AG04449 (cell line): Measurements from ENCODE around the gene CFAP46.

ENCODE experiments used
- CTCF ChIA-PET: fragments of 350-600 bp; formaldehyde crosslinking; extraction: SDS; loops from one replicate; lab custom pipeline; 2021; ENCODE audit warnings: antibody characterized with exemption; lab: Yijun Ruan, JAX
- POLR2A ChIA-PET: fragments of 400-600, 350-600 bp; formaldehyde crosslinking; extraction: SDS; loops from one replicate; lab custom pipeline; 2020; ENCODE audit warnings: antibody characterized with exemption, inconsistent platforms; lab: Yijun Ruan, JAX
- DNase-seq: peaks from one replicate; pipeline ENCODE4 v3.0.0-alpha.2; 2010; ENCODE audit warnings: low read depth, low spot score
- H3K4me3 ChIP-seq: 2 replicates; pipeline ENCODE4 v1.5.1; 2011; ENCODE audit warnings: low read depth, mild to moderate bottlenecking, control low read depth, low read length
- TF ChIP-seq, protein P1 (sequence below): IDR thresholded peaks from one replicate; pipeline ENCODE4 v1.5.1; 2011; ENCODE audit warnings: mild to moderate bottlenecking, moderate library complexity, low read length, control low read depth, inconsistent platforms; ENCODE audit not compliant: insufficient read depth; ENCODE audit errors: missing control alignments

Gene CFAP46

DNA sequence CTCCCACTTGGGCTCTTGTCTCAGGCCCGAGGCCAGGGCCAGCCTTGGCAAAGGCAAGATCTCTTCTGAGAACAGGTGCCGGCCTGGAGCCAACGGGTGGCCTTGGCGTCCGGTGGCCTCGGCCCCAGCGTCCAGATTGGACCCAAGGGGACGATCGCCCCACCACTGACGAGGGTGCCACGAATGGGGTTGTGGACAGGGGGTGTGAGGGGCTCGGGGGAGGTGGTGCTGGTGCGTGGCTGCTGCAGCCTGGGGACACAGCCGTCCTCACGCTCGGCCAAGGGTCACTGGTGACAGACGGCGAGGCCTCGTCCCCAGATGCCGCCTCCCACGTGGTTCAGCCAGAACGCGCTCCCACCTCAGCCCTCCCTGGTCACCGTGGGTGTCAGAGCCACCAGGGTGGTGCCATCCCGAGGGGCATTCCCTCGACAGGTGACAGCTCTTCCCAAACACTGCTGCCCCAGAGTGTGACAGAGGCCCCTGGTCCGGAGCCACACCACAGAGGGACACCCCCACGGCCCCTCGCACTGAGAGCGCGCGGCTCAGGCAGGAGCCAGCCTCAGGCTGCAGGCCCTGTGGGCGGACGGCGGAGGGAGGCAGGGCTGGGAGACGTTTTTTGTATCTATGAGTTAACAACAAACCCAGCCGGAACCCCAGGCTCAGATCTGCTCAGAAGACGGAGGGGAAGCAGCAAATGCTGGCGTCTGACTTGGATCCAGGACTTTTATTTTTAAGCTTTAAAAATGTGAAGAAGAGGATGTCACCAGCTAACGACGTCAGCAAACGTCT lies 18.5 kb upstream of the CFAP46 start:
- ChIA-PET POLR2A (no interaction called here), CTCF (no interaction called here)
- TF ChIP-seq, protein P1, sequence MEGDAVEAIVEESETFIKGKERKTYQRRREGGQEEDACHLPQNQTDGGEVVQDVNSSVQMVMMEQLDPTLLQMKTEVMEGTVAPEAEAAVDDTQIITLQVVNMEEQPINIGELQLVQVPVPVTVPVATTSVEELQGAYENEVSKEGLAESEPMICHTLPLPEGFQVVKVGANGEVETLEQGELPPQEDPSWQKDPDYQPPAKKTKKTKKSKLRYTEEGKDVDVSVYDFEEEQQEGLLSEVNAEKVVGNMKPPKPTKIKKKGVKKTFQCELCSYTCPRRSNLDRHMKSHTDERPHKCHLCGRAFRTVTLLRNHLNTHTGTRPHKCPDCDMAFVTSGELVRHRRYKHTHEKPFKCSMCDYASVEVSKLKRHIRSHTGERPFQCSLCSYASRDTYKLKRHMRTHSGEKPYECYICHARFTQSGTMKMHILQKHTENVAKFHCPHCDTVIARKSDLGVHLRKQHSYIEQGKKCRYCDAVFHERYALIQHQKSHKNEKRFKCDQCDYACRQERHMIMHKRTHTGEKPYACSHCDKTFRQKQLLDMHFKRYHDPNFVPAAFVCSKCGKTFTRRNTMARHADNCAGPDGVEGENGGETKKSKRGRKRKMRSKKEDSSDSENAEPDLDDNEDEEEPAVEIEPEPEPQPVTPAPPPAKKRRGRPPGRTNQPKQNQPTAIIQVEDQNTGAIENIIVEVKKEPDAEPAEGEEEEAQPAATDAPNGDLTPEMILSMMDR, result no peak
- no peak for DNase-seq
- no peak overlapping the region for H3K4me3 ChIP-seq

DNA sequence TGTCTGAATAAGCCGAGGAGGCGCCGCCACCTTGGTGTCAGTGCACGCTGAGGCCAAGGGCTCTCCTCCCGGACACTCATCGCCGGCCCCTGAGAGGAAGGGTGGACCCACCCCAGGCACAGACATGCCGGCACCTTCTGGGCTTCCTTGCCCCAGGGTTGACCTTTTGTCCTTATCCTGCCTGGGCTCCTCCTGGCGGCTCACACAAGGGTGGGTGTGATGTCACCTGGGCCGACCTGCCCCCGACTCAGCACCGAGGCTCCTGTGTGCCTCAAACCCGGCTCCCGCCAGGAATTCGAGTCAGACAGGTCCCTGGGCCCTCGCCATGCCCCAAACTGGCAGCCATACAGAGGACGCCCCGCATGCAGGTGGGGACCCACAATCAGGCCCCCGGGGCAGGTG lies 17.7 kb upstream of the CFAP46 start:
- ChIA-PET POLR2A (no interaction called here), CTCF (no interaction called here)
- DNase-seq, result no peak
- no peak overlapping the region for H3K4me3 ChIP-seq
- TF ChIP-seq, protein P1, result no peak

DNA sequence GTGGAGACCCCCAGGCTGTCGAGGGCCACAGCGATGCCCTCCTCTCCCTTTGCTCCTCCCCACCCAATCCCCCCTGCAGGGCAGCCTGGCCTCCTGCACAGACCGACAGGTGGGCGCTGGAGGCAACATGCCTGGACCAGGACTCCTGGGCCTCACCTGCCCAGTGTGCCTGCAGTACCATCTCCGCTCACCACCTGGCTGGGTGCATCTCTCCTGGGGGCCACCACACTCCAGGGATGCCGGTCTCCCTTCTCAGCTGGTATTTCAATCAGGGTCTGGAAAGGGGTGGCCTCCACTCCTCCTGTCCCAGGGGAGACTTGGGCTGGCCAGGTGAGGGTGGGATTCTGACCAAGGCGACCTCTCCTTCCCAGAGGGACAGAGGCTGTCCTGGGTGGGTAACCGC lies 17.2 kb upstream of the CFAP46 start:
- no peak for DNase-seq
- POLR2A ChIA-PET, result no interaction called here
- TF ChIP-seq, protein P1, result no peak
- CTCF ChIA-PET, result interaction anchor here (0.7 to 1.4 kb wide), 2 partner anchors 18 to 20 kb away, joined by 3 read pairs; no protein-coding TSS in a partner anchor
- H3K4me3 ChIP-seq, result no peak overlapping the region

DNA sequence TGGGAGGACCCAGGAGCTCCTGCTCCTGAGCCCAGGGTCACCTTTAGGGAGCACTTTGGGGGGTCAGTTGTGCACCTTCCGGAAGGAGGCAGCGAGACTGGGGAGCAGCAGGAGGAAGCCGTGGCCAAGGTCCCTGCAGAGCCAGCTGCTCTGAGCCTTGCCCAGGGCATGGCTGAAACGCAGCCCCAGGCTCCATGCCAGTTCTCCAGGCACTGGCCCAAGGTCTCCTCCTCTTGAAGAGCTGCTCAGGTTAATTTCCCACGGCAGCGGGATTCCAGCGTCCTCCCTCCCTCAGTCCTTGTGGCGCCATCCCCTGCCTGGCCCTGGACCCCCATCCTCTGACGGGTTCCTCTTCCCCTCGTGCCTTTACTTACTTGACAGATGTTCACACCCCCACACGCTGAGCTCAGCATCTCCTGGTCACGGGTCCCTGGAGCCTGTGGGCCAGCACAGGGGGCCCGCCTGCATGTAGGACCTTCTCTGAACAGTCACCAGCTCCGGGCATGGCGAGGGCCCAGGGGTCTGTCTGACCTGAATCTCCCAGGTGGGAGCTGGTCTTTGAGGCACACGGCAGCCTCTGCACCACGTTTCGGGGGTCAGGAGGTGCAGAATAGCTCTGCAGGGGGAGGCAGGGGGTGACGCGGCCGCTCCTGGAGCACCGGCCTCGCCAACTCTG lies 16.7 kb upstream of the CFAP46 start:
- TF ChIP-seq, protein P1, result no peak
- POLR2A ChIA-PET, result no interaction called here

DNA sequence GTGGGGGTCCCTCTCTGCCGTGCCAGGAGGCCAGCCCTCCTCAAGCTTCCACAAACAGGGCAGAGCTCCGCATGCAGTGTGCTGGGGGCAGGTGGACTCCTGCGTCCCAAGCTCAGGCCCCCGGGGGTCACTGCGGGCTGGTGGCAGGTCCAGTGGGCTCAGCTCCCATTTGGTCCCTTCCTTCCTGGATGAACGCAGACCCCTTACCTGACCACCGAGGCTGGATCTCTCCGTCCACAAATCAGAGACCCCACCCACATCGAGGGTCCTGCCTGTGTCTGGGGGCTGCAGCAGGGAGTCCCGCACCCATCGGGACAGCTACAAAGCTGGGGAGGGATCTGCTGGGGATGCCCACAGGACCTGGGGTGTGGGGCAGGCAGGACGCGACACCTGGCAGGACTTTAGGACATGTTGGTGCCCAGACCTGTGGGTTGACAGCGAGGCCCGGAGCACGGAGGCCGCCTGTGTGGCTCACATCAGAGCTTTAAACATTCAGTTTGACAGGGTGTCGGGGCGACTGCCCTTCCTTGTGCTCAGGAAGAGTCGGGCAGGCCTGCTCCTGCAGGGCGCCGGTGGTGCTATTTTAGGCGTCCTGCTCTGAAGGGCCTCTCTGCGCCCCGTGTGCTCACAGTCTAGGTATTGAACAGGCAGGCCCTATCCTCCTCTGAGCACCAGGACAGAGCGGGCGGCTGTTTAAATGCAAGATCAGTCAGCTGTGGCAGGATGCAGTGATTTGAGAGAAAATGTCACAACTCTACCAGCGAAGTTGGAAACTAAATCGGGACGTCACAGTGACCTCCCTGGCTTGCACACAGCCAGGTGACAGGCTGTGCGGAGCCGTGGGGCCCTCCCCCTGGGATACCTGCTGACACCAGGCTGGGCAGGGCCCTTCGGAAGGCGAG lies 15.9 kb upstream of the CFAP46 start:
- no peak for DNase-seq
- CTCF ChIA-PET, result interaction anchor here (1.4 kb wide), 1 partner anchor 18 kb away, joined by 3 read pairs; no protein-coding TSS in a partner anchor
- H3K4me3 ChIP-seq, result no peak overlapping the region
- TF ChIP-seq, protein P1, result no peak
- POLR2A ChIA-PET, result no interaction called here

More for the DNA sequence above, 16.7 kb upstream of the CFAP46 start:
- no peak for DNase-seq
- no peak overlapping the region for H3K4me3 ChIP-seq
- CTCF ChIA-PET, result interaction anchor here (0.7 to 1.4 kb wide), 2 partner anchors 17 to 19 kb away, joined by 3 read pairs; no protein-coding TSS in a partner anchor
